CD14-positive monocyte (primary cell): ENCODE results near the gene FLT3LG. TPM values are rescaled to one million over a fixed set of nuclear protein-coding genes. Genes with fewer than 3 reads are reported as not detected.
A peak's percentile ranks its signal among the peaks of the same experiment; 100 is the strongest.

Experiments used
- DNase-seq, 3 donors: peaks; one replicate each; pipeline ENCODE4 v3.0.0-alpha.2; 2011 to 2022
- H2AFZ ChIP-seq: 2 replicates; pipeline ENCODE4 v1.6.0; 2012; ENCODE audit warnings: mild to moderate bottlenecking, low read depth, low read length, inconsistent platforms; ENCODE audit not compliant: insufficient read depth, poor library complexity, severe bottlenecking
- H3K27ac ChIP-seq, 2 donors: 1 replicate in 1 of 2; 2 replicates in 1 of 2; pipeline ENCODE4 v1.5.1; 2012 to 2013; ENCODE audit warnings: low read length in 2 of 2, control low read depth in 1 of 2, inconsistent platforms in 1 of 2, low read depth in 1 of 2, mild to moderate bottlenecking in 1 of 2
- H3K27me3 ChIP-seq, 2 donors: one replicate each; pipeline versions ENCODE4 v1.6.0 to v1.6.1; 2011 to 2013; ENCODE audit warnings: low read length in 2 of 2; ENCODE audit not compliant: control insufficient read depth in 2 of 2, insufficient read depth in 2 of 2
- H3K36me3 ChIP-seq, 2 donors: replicated peaks in 1 of 2; 1 replicate in 1 of 2; 2 replicates in 1 of 2; pipeline versions ENCODE4 v1.5.1 to v1.6.1; 2012 to 2013; ENCODE audit warnings: low read length in 2 of 2, control low read depth in 1 of 2, inconsistent platforms in 1 of 2, mild to moderate bottlenecking in 1 of 2; ENCODE audit not compliant: insufficient read depth in 2 of 2, control insufficient read depth in 1 of 2
- H3K4me1 ChIP-seq, 2 donors: 1 replicate in 1 of 2; 2 replicates in 1 of 2; pipeline versions ENCODE4 v1.5.1 to v1.6.1; 2012 to 2013; ENCODE audit warnings: low read length in 2 of 2, control low read depth in 1 of 2, inconsistent platforms in 1 of 2, mild to moderate bottlenecking in 1 of 2, moderate library complexity in 1 of 2; ENCODE audit not compliant: insufficient read depth in 2 of 2, control insufficient read depth in 1 of 2
- H3K4me2 ChIP-seq: replicated peaks from 2 replicates; pipeline ENCODE3; 2012; ENCODE audit warnings: low read length, moderate library complexity, mild to moderate bottlenecking; ENCODE audit not compliant: poor library complexity, severe bottlenecking; ENCODE audit errors: extremely low read depth
- H3K4me3 ChIP-seq, 3 experiments: fragments of 200-600 bp in 1 of 3; sonication (generic) in 1 of 3; replicated peaks in 1 of 3; 1 replicate in 2 of 3; 2 replicates in 1 of 3; pipeline ENCODE4 v1.5.1; 2011 to 2013; ENCODE audit warnings: low read length in 3 of 3, mild to moderate bottlenecking in 3 of 3, control low read depth in 2 of 3, low read depth in 2 of 3, inconsistent platforms in 1 of 3, moderate library complexity in 1 of 3
- H3K79me2 ChIP-seq: 2 replicates; pipeline ENCODE4 v1.6.0; 2012; ENCODE audit warnings: mild to moderate bottlenecking, control low read depth, inconsistent platforms, low read length, moderate library complexity; ENCODE audit not compliant: insufficient read depth
- H3K9ac ChIP-seq: 2 replicates; pipeline ENCODE4 v1.6.0; 2017; ENCODE audit warnings: low read length, mild to moderate bottlenecking; ENCODE audit not compliant: insufficient read depth, poor library complexity, severe bottlenecking
- H3K9me3 ChIP-seq, 2 donors: replicated peaks in 1 of 2; 1 replicate in 1 of 2; 2 replicates in 1 of 2; pipeline versions ENCODE4 v1.5.1 to v1.6.1; 2012 to 2013; ENCODE audit warnings: low read length in 2 of 2, control low read depth in 1 of 2; ENCODE audit not compliant: control insufficient read depth in 1 of 2, insufficient read depth in 1 of 2
- H4K20me1 ChIP-seq: 2 replicates; pipeline ENCODE4 v1.6.0; 2012; ENCODE audit warnings: mild to moderate bottlenecking, low read length, control low read depth, moderate library complexity; ENCODE audit not compliant: insufficient read depth
- H3K27ac Mint-ChIP-seq, 7 donors: one replicate each; pipeline ENCODE4 v1.8.0; 2020; ENCODE audit warnings: mild to moderate bottlenecking in 7 of 7, mixed read lengths in 7 of 7, moderate library complexity in 6 of 7, inconsistent platforms in 2 of 7
- H3K27me3 Mint-ChIP-seq, 3 donors: one replicate each; pipeline ENCODE4 v1.8.0; 2021 to 2022; ENCODE audit warnings: low read depth in 3 of 3, mild to moderate bottlenecking in 3 of 3, mixed read lengths in 3 of 3, moderate library complexity in 3 of 3, inconsistent platforms in 1 of 3
- H3K36me3 Mint-ChIP-seq, 2 donors: one replicate each; pipeline ENCODE4 v1.8.0; 2020; ENCODE audit warnings: mixed read lengths in 2 of 2, inconsistent platforms in 1 of 2, mild to moderate bottlenecking in 1 of 2
- H3K4me1 Mint-ChIP-seq: one replicate; pipeline ENCODE4 v1.8.0; 2020; ENCODE audit warnings: mild to moderate bottlenecking, mixed read lengths
- H3K4me3 Mint-ChIP-seq, 2 donors: one replicate each; pipeline ENCODE4 v1.8.0; 2020; ENCODE audit warnings: mild to moderate bottlenecking in 2 of 2, mixed read lengths in 2 of 2, moderate library complexity in 1 of 2
- H3K9me3 Mint-ChIP-seq, 7 donors: one replicate each; pipeline ENCODE4 v1.8.0; 2020 to 2022; ENCODE audit warnings: mixed read lengths in 7 of 7, mild to moderate bottlenecking in 6 of 7, moderate library complexity in 6 of 7, inconsistent platforms in 2 of 7
- WGBS: methylation state at CpG from one replicate; pipeline ENCODE4 v1.1.5; 2013; ENCODE audit warnings: missing lambda C conversion rate; ENCODE audit not compliant: insufficient coverage; 5-methylcytosine and 5-hydroxymethylcytosine counted together
- intact Hi-C, 2 donors: fragments of 100-400 bp; cut with micrococcal nuclease; formaldehyde crosslinking; loops; one replicate each; pipeline versions ENCODE4 v1.15.0 to v1.15.1; 2023
- polyA plus RNA-seq, 3 donors: library from polyadenylated mRNA; depleted of rRNA in 1 of 3; unstranded in 2 of 3; stranded (reverse) in 1 of 3; fragments of 300-500 nt in 2 of 3; fragments of >200 nt in 1 of 3; fragmentation: Illumina TruSeq in 2 of 3; gene quantifications; 1 replicate in 2 of 3; 2 replicates in 1 of 3; pipeline ENCODE4 v1.2.3, GENCODE V29; 2012 to 2021
- TF ChIP-seq, protein P1 (sequence below): fragments of 200-600 bp; IDR thresholded peaks from one replicate; pipeline ENCODE4 v1.8.0; 2022; ENCODE audit warnings: antibody characterized with exemption, mild to moderate bottlenecking

Gene FLT3LG
- polyA plus RNA-seq, 3 donors, result 5.0 to 13.8 (median 6.9) TPM

DNA sequence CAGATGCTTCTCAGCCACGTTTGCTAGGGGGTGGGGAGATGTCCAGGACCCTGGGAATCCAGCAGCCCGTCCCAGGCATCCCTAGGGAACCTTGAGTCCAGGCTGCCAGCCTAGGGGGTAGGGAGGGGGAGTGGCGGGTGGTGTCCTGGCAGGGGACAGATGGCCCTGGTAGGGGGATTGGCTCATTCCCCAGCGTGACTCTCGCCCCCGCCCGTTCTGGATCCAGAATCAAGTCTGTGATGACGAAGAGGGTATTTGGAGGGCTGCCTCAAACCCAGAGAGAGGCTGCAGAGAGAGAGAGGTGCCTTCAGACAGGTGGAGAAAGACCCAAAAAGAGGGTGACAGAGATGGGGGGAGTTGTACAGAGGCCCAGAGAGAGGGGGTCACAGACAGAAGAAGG, 36.8 kb upstream of the FLT3LG start:
- 32% methylated on average over 7 of the region's 8 CpGs for WGBS
- Mint-ChIP-seq H3K36me3 (peaks cover 10 to 21% of the 10 kb centered on the region in 2 donors), H3K27me3 (peaks cover 98 to 99% (median 98%) of the 10 kb centered on the region in 3 donors), H3K4me1 (peaks cover 30% of the 10 kb centered on the region), H3K27ac (peak overlapping the region in 1 of 7 donors; percentile 56), H3K4me3 (peak overlapping the region in 1 of 2 donors; percentile 40), H3K9me3 (peaks cover 0 to 50% (median 32%) of the 10 kb centered on the region in 7 donors)
- H3K27ac ChIP-seq, result no peak overlapping the region
- no peaks in the 10 kb centered on the region for H3K36me3 ChIP-seq
- H3K9me3 ChIP-seq, result peaks cover 2 to 44% of the 10 kb centered on the region in 2 donors
- no peak overlapping the region for H3K4me3 ChIP-seq
- no peaks in the 10 kb centered on the region for H3K79me2 ChIP-seq
- peaks cover 12 to 15% of the 10 kb centered on the region in 2 donors for H3K4me1 ChIP-seq
- H2AFZ ChIP-seq, result no peak overlapping the region
- TF ChIP-seq, protein P1, sequence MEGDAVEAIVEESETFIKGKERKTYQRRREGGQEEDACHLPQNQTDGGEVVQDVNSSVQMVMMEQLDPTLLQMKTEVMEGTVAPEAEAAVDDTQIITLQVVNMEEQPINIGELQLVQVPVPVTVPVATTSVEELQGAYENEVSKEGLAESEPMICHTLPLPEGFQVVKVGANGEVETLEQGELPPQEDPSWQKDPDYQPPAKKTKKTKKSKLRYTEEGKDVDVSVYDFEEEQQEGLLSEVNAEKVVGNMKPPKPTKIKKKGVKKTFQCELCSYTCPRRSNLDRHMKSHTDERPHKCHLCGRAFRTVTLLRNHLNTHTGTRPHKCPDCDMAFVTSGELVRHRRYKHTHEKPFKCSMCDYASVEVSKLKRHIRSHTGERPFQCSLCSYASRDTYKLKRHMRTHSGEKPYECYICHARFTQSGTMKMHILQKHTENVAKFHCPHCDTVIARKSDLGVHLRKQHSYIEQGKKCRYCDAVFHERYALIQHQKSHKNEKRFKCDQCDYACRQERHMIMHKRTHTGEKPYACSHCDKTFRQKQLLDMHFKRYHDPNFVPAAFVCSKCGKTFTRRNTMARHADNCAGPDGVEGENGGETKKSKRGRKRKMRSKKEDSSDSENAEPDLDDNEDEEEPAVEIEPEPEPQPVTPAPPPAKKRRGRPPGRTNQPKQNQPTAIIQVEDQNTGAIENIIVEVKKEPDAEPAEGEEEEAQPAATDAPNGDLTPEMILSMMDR, result no peak
- no peak overlapping the region for H3K4me2 ChIP-seq
- intact Hi-C loops, result loop anchor here in 1 of 2 donors (10.0 kb wide), 1 partner anchor 172 kb away; no protein-coding TSS in a partner anchor
- no peak for DNase-seq
- peaks cover 80 to 98% of the 10 kb centered on the region in 2 donors for H3K27me3 ChIP-seq
- no peak overlapping the region for H3K9ac ChIP-seq
- no peaks in the 10 kb centered on the region for H4K20me1 ChIP-seq

DNA sequence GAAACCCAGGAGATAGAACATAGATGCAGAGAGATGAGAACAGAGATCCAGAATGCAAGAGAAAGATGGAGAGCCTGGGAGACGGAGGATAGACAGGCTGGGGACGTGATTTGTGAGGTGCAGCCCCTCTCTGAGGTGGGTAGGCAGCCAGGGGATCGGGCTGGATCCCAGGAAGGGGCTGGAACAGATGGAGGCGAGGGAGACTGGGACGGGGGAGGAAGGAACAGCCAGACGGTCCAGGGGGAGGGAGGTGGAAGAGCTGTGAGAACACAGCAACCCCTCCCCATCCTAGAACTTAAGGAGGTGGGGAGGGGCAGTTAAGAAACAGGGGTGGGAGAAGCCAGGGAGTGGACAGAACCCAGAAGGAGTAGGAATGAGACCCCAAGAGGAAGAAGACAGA, 35.8 kb upstream of the FLT3LG start:
- Mint-ChIP-seq H3K4me3 (peak overlapping the region in 1 of 2 donors; percentile 59), H3K27me3 (peaks cover 90 to 96% (median 93%) of the 10 kb centered on the region in 3 donors), H3K27ac (no peak overlapping the region), H3K9me3 (peaks cover 0 to 47% (median 31%) of the 10 kb centered on the region in 7 donors), H3K36me3 (peaks cover 10 to 19% of the 10 kb centered on the region in 2 donors), H3K4me1 (peaks cover 32% of the 10 kb centered on the region)
- no peaks in the 10 kb centered on the region for H3K36me3 ChIP-seq
- DNase-seq, result no peak
- H2AFZ ChIP-seq, result no peak overlapping the region
- peaks cover 72 to 92% of the 10 kb centered on the region in 2 donors for H3K27me3 ChIP-seq
- no peak overlapping the region for H3K4me2 ChIP-seq
- H3K4me3 ChIP-seq, result no peak overlapping the region
- no peak overlapping the region for H3K9ac ChIP-seq
- H3K79me2 ChIP-seq, result no peaks in the 10 kb centered on the region
- H3K27ac ChIP-seq, result no peak overlapping the region
- 8% methylated on average over 2 of the region's 6 CpGs for WGBS
- peaks cover 0 to 38% of the 10 kb centered on the region in 2 donors for H3K9me3 ChIP-seq
- TF ChIP-seq, protein P1, result no peak
- no peaks in the 10 kb centered on the region for H4K20me1 ChIP-seq
- H3K4me1 ChIP-seq, result peaks cover 22 to 24% of the 10 kb centered on the region in 2 donors
- intact Hi-C loops, result loop anchor here in 1 of 2 donors (10.0 kb wide), 1 partner anchor 173 kb away; no protein-coding TSS in a partner anchor
